Measurements from ENCODE around the gene PRDM11. TPM values are rescaled to one million over a fixed set of nuclear protein-coding genes. Genes with fewer than 3 reads are reported as not detected.
"Not testable (repeated sequence)": the region's sequence is repeated elsewhere in the genome, so short reads cannot be mapped to it uniquely, and the experiment has no call there.

The PRDM11 gene
- total RNA-seq, result 11.7 and 14.6 TPM in 2 replicates

DNA sequence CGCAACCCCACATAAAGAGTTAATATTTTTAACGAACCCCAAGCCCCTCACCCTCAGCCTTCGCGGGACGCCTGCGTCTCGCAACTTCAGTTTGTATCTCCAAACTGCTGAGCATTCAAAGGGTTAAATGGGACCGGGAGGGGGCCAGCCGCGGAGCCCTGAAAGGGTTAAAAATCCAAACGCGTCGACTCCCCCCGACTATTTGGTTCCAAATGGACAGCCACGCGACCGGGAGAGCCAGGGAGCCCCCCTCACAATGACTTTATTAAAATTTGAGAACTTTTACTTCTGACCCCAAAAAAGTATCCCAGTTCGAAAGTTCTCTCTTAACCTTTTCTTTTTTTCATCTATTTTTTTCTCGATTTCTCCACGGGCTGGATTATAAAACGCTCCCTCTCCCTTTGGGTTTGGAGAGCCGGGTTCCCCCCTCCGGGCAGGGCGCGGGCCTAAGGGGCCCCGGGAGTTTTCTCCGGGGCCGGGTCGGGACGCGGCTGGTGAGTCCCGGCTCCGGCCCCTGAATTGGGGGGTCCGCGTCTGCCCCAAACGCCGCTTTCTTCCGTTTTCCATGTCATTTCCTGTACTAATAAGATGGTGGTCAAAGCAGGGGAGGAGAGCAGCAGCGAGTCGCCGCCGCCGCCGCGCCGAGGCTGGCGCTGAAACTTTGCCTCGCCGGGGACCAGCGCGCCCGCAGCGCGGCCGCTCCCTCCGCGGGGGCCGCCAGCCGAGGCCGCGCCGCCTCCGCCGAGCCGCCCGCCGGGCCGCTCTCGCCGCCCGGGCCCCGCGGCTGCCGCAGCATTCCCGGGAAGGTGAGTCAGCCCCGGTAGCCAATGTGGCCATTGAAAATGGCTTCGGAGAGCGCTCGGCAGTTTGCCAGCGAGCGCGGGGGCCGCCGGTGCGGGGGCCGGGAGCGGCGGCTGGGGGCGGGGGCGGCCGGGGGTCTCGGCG is at the start of gene PRDM11:
Gene PRDM11, plus strand, starts transcription at position 568 of the 945 bp plus-strand sequence. CDS start 35,128 bp downstream, outside the sequence.
- DNase-seq, result peak; percentile 77

DNA sequence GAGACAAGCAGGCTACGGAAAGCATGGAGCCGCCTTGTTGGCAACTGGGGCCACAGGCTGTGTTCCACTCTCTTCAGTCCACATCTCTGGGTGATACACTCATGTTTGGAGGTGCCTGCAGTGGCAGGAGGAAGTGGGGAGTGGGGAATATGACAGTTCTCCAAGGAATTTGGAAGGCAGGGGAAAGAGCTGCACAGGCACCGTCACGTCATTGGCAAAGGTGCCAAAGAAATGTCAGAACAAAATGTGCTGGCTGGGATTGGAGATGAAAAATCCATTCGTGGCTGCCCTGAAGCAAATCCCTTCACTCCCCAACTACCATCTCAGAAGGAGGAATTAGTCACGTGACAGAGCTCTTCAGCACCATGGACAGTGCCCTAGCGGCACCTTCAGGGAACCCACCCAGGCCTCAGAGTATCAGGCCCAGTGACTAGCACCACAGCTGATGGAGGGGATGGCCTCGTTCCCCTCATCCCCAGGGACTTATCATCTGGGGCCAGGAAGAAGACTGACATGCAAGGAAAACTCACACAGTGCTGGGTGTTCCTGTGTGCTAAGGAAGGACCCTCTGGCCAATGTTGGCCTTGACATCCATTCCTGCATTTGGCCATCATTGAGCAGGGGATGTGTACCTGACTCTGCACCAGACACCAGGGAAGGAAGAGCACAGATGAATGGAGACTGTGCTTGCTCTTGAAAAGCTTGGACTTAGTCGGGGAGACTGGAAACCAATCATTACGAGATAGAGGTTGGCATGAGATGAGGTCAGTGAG is 48.5 kb upstream of the PRDM11 start:
- peak; percentile 69 for DNase-seq

DNA sequence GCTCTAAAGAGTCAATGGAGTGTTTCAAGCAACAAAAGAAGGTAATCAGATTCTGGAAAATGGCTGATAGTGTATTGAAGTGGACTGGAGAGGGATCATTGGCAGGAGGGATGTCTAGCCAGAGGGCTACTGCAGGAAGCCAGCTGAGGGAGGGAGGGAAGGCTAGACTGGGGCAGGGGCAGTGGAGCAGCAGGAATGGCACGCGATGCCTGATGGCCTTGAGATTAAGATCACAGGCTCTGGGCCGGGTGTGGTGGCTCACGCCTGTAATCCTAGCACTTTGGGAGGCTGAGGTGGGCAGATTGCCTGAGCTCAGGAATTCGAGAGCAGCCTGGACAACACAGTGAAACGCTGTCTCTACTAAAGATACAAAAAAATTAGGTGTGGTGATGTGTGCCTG is 47.5 kb upstream of the PRDM11 start:
- DNase-seq, result no peak

- peak; percentile 47 for DNase-seq
Measured at GRCh38 chr11:45100339-45100738, 46.1 kb upstream of the PRDM11 start.

- no peak for DNase-seq
Measured at GRCh38 chr11:45102361-45102809, 44.1 kb upstream of the PRDM11 start.

GRCh38 chr11:45102810-45103621 is 43.4 kb upstream of the PRDM11 start:
- DNase-seq, result peak; percentile 86

DNA sequence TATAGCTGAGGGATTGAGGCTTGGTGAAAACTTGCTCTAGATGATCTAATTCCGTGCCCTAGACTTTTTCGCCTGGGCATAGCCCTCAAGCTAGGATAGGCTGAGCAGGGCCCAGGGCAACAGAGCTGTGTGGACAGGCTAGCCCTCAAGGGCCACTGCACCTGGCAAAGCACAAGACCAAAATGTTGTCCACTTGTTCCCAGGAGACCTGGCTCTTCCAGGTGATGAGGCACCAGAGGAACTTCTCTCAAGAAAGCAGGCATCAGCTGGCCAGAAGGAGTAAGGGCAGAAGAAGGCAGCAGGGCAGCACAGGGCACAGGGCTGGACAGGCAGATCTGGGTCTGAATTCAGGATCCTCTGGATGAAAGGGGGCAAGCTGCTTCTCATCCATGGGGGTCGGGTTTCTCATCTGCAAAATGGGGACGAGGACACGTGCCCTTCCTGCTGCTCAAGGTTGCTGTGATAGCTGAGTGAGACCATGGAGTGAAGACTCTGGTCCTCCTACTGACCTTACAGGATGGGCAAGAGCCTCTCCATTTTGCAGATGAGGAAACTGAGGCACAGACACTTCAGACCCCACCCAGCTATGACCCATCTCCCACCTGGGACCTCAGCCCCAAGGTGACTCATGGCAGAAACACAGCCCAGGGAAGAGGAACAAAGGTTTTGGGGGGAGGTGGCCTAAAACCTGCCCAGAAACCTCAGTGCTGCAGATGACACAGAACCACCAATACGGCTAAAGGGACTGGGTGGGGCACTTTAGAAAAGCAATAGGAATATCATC is 42.2 kb upstream of the PRDM11 start:
- DNase-seq, result no peak

DNA sequence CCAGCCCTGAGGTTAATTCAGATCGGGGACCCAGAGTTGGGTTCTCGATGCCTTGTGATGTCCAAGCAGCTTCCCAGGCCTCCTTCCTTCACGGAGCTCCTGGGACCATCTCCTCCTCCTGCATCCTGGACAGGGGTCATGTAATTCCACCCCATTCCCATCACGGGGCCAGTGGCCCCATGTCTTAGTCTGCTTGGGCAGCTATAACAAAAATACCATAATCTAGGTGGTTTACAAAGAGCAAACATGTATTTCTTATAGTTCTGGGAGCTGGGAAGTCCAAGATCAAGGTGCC is 41.7 kb upstream of the PRDM11 start:
- no peak for DNase-seq

- DNase-seq, result peak; percentile 88
Measured at GRCh38 chr11:45105233-45105983, 41.0 kb upstream of the PRDM11 start.

DNA sequence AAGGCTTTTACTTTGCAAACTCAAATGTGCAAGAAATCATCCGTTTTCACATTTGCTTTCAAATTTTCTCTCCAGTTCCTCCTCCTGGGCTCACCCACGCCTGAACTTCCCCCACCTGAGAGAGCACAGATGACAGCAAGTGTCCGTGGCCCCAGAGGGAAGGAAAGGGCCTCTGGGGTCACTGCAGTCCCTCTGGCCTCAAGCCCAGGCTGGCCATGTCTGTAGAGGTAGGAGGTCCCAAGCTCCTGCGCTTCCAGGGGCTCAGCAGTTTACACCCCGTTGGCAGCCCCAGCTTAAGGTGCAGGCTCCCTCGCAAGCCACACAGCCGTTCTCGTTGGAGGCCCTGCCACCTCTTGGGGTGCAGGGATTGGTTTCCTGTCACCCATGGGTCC is 40.5 kb upstream of the PRDM11 start:
- DNase-seq, result no peak

DNA sequence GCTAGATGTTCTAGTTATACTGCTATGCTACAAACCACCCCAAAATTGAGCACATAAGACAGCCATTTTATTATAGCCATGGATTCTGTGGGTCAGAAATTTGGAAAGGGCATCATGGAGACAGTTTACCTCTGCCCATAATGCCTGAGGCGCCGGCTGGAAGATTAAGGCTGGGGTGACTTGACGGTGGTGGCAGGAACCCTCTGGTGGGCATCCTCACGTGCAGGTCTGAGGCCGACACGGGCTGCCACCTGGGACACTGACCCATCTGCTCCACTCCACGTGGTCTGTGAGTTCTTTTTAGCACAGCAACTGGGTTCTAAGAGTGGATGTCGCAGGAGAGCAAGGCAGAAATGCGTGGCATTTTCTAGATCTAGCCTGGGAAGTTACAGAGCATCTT is 40.0 kb upstream of the PRDM11 start:
- no peak for DNase-seq

DNA sequence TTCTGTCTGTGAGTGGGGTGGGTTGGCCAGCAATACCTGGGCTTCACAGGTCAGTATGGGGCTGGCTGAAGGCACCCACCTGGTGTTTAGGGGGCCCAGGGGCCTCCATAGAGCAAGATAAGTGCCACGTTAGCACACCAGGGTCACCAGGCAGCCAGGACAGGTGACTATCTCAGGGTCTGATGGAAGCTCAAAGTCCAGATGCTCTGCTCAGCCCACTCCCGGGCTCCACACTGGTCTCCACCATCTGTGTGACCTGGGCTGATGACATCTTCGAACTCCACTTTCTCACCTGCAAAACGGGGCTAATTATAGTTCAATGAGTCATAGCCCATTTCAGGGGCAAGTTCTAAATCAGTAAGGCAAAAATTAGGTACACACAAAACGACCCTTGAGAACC is 39.4 kb upstream of the PRDM11 start:
- no peak for DNase-seq

- DNase-seq, result peak; percentile 32
Measured at GRCh38 chr11:45108070-45109064, 38.1 kb upstream of the PRDM11 start.

DNA sequence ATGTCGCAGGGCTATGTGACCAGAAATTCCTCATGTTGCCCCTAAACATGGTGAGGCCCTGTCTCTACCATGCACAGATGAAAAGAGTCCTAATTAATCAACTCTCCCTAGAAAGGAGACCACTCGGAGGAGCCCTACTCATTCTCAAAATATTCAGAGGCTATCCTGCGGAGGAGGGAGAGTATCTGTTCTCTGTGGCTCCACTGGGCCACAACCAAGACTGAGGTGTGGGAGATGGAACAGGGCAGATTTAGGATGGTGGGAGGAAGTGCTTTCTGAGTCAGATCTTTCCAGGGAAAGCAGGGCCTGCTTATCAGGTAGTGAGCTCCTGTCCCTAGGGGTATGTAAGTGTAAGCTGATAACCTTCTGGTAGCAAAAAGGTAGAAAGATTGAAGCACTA is 37.0 kb upstream of the PRDM11 start:
- DNase-seq, result no peak

- DNase-seq, result peak; percentile 87
Measured at GRCh38 chr11:45110562-45110961, 35.9 kb upstream of the PRDM11 start.

DNA sequence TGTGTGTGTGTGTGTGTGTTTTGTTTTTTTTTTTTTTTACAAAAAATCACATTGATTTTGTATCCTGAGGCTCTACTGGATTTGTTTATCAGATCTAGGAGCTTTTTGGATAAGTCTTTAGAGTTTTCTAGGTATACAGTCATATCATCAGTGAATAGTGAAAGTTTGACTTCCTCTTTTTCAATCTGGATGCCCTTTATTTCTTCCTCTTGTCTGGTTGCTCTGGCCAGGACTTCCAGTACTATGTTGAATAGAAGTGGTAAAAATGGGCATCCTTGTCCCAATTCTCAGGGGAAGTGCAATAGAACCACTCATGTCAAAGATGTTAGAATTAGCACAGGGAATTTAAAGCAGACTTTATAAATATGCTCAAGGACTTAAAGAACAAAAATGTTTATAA is 32.6 kb upstream of the PRDM11 start:
- DNase-seq, result no peak

GRCh38 chr11:45127836-45128235 is 18.6 kb upstream of the PRDM11 start:
- DNase-seq, result not testable (repeated sequence)

- no peak for DNase-seq
Measured at GRCh38 chr11:45133878-45134277, 12.6 kb upstream of the PRDM11 start.

- no peak for DNase-seq
Measured at GRCh38 chr11:45141171-45141570, 5.3 kb upstream of the PRDM11 start.

- no peak for DNase-seq
Measured at GRCh38 chr11:45141631-45142030, 4.8 kb upstream of the PRDM11 start.

Data from dermis blood vessel endothelial cell (primary cell).